Heart right ventricle (tissue), 16 donors: ENCODE data around the gene HOXA13. TPM values are rescaled to one million over a fixed set of nuclear protein-coding genes. Genes with fewer than 3 reads are reported as not detected.

Source experiments
- ATAC-seq, 8 donors: fragments of 200-7000 bp; cut with Tn5 transposase; one replicate each; pipeline ENCODE4 v1.9.1; 2020; ENCODE audit warnings: mild to moderate bottlenecking in 8 of 8, moderate library complexity in 8 of 8, moderate number of reproducible peaks in 1 of 8
- DNase-seq, 2 donors: peaks; one replicate each; pipeline ENCODE4 v3.0.0-alpha.2; 2020
- H3K27ac ChIP-seq, 10 donors: fragments of 200-600 bp; sonication (generic) in 2 of 10; one replicate each; pipeline versions ENCODE4 v1.5.0 to v1.8.0; 2020 to 2022; ENCODE audit warnings: mild to moderate bottlenecking in 3 of 10
- H3K27me3 ChIP-seq, 7 donors: fragments of 200-600 bp; one replicate each; pipeline ENCODE4 v1.8.0; 2021 to 2022; ENCODE audit warnings: mild to moderate bottlenecking in 2 of 7
- H3K36me3 ChIP-seq, 9 donors: fragments of 200-600 bp; sonication (generic) in 1 of 9; one replicate each; pipeline versions ENCODE4 v1.5.0 to v1.8.0; 2020 to 2022; ENCODE audit warnings: mild to moderate bottlenecking in 2 of 9
- H3K4me1 ChIP-seq, 9 donors: fragments of 200-600 bp; sonication (generic) in 1 of 9; one replicate each; pipeline versions ENCODE4 v1.5.0 to v1.8.0; 2020 to 2022; ENCODE audit warnings: mild to moderate bottlenecking in 4 of 9
- H3K4me3 ChIP-seq, 10 donors: fragments of 200-600 bp; sonication (generic) in 2 of 10; one replicate each; pipeline versions ENCODE4 v1.5.0 to v1.8.0; 2020 to 2022; ENCODE audit warnings: mild to moderate bottlenecking in 7 of 10, moderate library complexity in 2 of 10
- H3K9me3 ChIP-seq, 11 donors: fragments of 200-600 bp in 10 of 11; sonication (generic) in 2 of 11; one replicate each; pipeline versions ENCODE4 v1.5.0 to v1.8.0; 2013 to 2022; ENCODE audit warnings: mild to moderate bottlenecking in 2 of 11, control low read depth in 1 of 11, moderate library complexity in 1 of 11
- WGBS, 2 donors: extraction: QIAGEN DNeasy Blood & Tissue Kit; methylation state at CpG; one replicate each; pipeline ENCODE4 v1.1.7; 2013; ENCODE audit warnings: inconsistent platforms in 1 of 2; 5-methylcytosine and 5-hydroxymethylcytosine counted together
- intact Hi-C, 10 donors: fragments of 100-400 bp; cut with DNase I; formaldehyde crosslinking; loops; one replicate each; pipeline versions ENCODE4 v1.11.1 to v1.14.2; 2022
- polyA plus RNA-seq, 2 donors: library from polyadenylated mRNA; stranded (reverse); fragments of 200-250 nt; gene quantifications; one replicate each; pipeline ENCODE4 v1.2.3, GENCODE V29; 2013
- total RNA-seq, 10 donors: library from RNA; stranded (reverse); fragmentation: NEBNext Ultra II Directional in 3 of 10; extraction: Animal tissue kit (Norgen Biotek cat#: 25700) in 3 of 10; gene quantifications; one replicate each; pipeline versions ENCODE4 v1.2.1 to v1.2.4, GENCODE V29; 2021 to 2023
- TF ChIP-seq, protein P1 (sequence below), 9 donors: fragments of 200-600 bp; sonication (generic) in 2 of 9; IDR thresholded peaks; one replicate each; pipeline versions ENCODE4 v1.5.0 to v1.8.0; 2021 to 2022; ENCODE audit warnings: antibody characterized with exemption in 9 of 9, mild to moderate bottlenecking in 5 of 9, moderate library complexity in 1 of 9
- donor health status: Arrhythmogenic right ventricular cardiomyopathy.
- donor health status: ischemic (EF 13 %, LVEDD 7.1; RV severe dilation, severe dysfunction).
- donor health status: healthy with polysubstance abuse.
- donor health status: DM: no; HTN: yes; CAD: no.
- donor health status: DM: no; HTN: no; CAD: no.
- donor health status: ischemic (EF 25% LVEDD 6.9; RV normal size, moderate dysfunction).
- donor health status: ischemic (EF 25% LVEDD 5.7; RV mildly dilated, moderate dysfunction).
- donor health status: healthy.
- donor health status: DM: yes; HTN: yes; CAD: no.
- donor health status: Ischemic cardiomyopathy.
- donor health status: ischemic (EF 35%, LVEDD 5.7; RV mildly dilated, moderate dysfunction).
- donor health status: nonischemic (EF 11% LVEDD 7.7; RV severe dilation, severe dysfunction).
- donor health status: DM: yes; HTN: yes; CAD: no.
- donor health status: PGD.
- donor health status: ischemic (EF 29% LVEDD 5.4; RV normal size, mild dysfunction).
- donor health status: nonischemic (EF 23%, LVEDD 6.1; RV moderate dilation, normal function).

HOXA13 gene
- total and polyA plus RNA-seq, 12 donors, result not detected

DNA sequence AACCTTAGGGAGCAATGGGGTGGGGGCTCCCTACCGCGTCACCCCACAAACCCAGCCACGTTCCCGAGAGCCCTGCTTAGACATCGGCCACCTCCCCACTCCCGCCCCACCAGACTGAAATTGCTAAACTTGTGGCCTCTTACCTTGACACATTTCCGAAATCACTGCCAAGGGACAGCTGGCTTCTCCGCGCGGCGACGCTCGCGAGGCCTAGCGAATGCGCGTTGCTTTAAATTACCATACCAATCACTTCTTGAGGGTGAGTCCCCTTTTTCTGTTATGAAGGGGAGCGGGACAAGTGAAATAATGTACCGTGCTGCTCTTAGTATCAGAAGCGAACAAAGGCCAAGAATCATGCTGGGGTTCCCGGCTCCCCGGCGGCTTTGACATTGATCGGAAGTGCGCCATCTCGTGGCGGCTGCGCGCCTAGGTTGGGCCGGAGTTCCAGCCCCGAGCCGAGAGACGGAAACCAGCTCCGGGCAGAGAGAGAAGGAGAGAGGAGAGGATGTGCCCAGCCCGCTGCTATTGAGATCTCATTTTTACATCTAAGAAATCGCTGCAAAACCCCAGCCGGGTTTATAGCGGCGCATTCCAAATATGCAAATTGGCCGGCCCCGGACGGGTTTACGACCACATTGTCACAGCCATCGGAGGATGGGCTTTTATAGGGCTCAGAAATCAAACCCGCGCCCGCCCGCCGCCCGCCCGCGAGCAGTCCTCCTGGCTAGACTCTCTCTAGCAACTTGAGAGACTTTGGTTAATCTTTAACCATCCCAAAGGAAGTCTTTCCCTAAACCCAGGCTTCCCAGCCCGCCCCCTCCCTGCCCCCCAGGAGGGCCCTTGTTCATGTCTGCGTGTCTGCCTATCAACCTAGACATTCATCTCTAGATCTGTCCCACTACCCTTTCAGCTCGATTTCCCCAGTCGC, 20.1 kb downstream of the HOXA13 start:
- TF ChIP-seq, protein P1, sequence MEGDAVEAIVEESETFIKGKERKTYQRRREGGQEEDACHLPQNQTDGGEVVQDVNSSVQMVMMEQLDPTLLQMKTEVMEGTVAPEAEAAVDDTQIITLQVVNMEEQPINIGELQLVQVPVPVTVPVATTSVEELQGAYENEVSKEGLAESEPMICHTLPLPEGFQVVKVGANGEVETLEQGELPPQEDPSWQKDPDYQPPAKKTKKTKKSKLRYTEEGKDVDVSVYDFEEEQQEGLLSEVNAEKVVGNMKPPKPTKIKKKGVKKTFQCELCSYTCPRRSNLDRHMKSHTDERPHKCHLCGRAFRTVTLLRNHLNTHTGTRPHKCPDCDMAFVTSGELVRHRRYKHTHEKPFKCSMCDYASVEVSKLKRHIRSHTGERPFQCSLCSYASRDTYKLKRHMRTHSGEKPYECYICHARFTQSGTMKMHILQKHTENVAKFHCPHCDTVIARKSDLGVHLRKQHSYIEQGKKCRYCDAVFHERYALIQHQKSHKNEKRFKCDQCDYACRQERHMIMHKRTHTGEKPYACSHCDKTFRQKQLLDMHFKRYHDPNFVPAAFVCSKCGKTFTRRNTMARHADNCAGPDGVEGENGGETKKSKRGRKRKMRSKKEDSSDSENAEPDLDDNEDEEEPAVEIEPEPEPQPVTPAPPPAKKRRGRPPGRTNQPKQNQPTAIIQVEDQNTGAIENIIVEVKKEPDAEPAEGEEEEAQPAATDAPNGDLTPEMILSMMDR (IDR thresholded peaks at IDR 0.05), result peak; percentile 38 to 85 (median 72)
- WGBS, 2 donors, result 3 to 6% methylated on average over 56 of the region's 56 CpGs
- Histone ChIP-seq H3K27ac (no peak overlapping the region), H3K9me3 (no peaks in the 10 kb centered on the region), H3K4me3 (peak overlapping the region in 2 of 10 donors; percentile 5 to 8), H3K4me1 (peaks cover 7 to 32% (median 27%) of the 10 kb centered on the region in 9 donors), H3K36me3 (no peaks in the 10 kb centered on the region), H3K27me3 (peaks cover 71 to 100% (median 100%) of the 10 kb centered on the region in 7 donors)
- peak in 4 of 8 donors; percentile 61 to 65 (median 63) for ATAC-seq
- intact Hi-C loops, result no loop called here
- DNase-seq, result peak in 1 of 2 donors; percentile 55

DNA sequence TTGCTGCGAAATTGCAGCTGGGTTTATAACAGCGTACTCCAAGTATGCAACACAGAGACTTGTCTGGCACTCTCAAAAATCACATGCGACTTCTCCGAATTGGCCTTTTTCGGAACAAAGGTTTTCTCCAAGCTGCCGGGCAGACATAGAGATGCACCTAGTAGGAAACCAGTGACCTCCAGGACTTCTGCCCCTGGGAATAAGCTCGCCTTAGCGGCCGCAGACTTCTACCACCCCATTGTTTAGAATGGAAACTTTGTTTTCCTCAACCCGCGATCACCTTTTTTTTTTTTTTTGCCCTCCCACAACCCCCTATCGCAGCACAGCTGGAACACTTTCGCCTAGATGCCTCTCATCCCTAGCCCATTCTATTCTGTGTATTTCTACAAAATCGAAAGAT, 20.9 kb downstream of the HOXA13 start:
- 23 to 31% methylated on average over 14 of the region's 14 CpGs for WGBS, 2 donors
- TF ChIP-seq, protein P1 (IDR thresholded peaks at IDR 0.05), result no peak
- no peak overlapping the region for H3K27ac ChIP-seq
- H3K4me1 ChIP-seq, result peaks cover 7 to 36% (median 25%) of the 10 kb centered on the region in 9 donors
- H3K27me3 ChIP-seq, result peaks cover 71 to 100% (median 100%) of the 10 kb centered on the region in 7 donors
- intact Hi-C loops, result no loop called here
- no peak for DNase-seq
- no peak overlapping the region for H3K4me3 ChIP-seq
- H3K36me3 ChIP-seq, result no peaks in the 10 kb centered on the region
- H3K9me3 ChIP-seq, result no peaks in the 10 kb centered on the region
- ATAC-seq, result no peak

DNA sequence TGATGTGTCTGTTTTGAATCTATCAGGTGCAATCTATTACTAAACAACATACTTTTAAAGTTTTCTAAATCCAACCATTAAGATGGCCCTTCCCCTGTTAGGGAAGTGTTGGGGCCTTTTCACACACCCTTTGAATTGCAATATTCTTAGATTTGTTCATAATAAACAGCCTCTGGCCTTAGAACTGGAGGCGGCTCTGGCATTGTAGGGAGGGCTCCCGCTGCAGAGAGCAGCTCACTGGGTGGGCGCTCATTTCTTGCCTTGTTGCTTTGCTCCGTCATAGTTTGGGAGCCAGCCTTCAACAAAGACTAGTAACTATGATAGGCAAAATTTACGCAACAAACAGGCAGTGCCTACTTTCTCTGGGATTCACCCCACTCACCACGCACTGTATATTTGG, 21.5 kb downstream of the HOXA13 start:
- ATAC-seq (no peak), DNase-seq (no peak)
- Histone ChIP-seq H3K27me3 (peaks cover 72 to 100% (median 100%) of the 10 kb centered on the region in 7 donors), H3K4me3 (no peak overlapping the region), H3K4me1 (peaks cover 7 to 36% (median 23%) of the 10 kb centered on the region in 9 donors), H3K27ac (no peak overlapping the region), H3K36me3 (peaks cover 0 to 3% (median 0%) of the 10 kb centered on the region in 9 donors), H3K9me3 (no peaks in the 10 kb centered on the region)
- WGBS, 2 donors, result 72 to 74% methylated on average over 6 of the region's 6 CpGs
- TF ChIP-seq, protein P1 (IDR thresholded peaks at IDR 0.05), result no peak
- intact Hi-C loops, result no loop called here

DNA sequence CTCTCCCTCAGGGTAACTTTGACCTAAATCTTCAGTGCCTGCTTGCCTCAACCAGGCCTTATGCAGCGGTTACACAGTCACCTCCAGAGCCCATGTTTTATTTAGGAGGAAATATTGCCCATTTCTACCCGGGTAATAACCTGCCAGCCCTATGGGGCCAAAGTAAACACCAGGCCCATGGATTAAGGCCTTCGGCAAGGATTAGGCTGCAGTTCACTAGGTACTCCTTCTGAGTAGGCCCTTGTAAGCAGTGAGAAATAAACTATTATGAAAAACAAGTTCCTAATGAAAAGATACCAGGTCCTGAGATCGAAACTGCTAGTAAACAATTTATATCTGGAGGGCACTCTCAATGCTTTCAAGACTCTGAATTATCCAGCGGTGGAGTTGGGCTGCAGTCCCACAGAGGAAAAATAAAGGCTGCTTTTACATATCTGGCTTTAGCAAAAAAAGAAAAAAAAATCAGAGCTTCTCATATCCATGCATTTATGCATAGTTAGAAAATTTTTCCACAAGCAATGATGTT, 22.0 kb downstream of the HOXA13 start:
- no peak overlapping the region for H3K27ac ChIP-seq
- ATAC-seq, result no peak

More for the DNA sequence above, 22.0 kb downstream of the HOXA13 start:
- Histone ChIP-seq H3K27me3 (peaks cover 72 to 100% (median 100%) of the 10 kb centered on the region in 7 donors), H3K9me3 (no peaks in the 10 kb centered on the region), H3K36me3 (peaks cover 0 to 3% (median 0%) of the 10 kb centered on the region in 9 donors), H3K4me3 (no peak overlapping the region), H3K4me1 (peaks cover 6 to 36% (median 24%) of the 10 kb centered on the region in 9 donors)
- whole genome bisulfite sequencing, 2 donors, result 78 to 81% methylated on average over 5 of the region's 5 CpGs
- DNase-seq, result no peak
- TF ChIP-seq, protein P1 (IDR thresholded peaks at IDR 0.05), result no peak
- intact Hi-C loops, result no loop called here
